Fibroblast of mammary gland (primary cell): ENCODE data around the gene MOB3A.

ENCODE experiments used
- DNase-seq: peaks from one replicate; pipeline ENCODE4 v3.0.0-alpha.2; 2010; ENCODE audit warnings: low read depth
- H3K4me3 ChIP-seq: 2 replicates; pipeline ENCODE4 v1.5.1; 2011; ENCODE audit warnings: low read depth, mild to moderate bottlenecking, low read length, moderate library complexity; ENCODE audit not compliant: control insufficient read depth
- CTCF ChIP-seq: conservative IDR thresholded peaks from 2 replicates; pipeline ENCODE4 v1.5.1; 2011; ENCODE audit warnings: low read depth, low read length, inconsistent platforms; ENCODE audit not compliant: control insufficient read depth, insufficient read depth

The MOB3A gene

DNA sequence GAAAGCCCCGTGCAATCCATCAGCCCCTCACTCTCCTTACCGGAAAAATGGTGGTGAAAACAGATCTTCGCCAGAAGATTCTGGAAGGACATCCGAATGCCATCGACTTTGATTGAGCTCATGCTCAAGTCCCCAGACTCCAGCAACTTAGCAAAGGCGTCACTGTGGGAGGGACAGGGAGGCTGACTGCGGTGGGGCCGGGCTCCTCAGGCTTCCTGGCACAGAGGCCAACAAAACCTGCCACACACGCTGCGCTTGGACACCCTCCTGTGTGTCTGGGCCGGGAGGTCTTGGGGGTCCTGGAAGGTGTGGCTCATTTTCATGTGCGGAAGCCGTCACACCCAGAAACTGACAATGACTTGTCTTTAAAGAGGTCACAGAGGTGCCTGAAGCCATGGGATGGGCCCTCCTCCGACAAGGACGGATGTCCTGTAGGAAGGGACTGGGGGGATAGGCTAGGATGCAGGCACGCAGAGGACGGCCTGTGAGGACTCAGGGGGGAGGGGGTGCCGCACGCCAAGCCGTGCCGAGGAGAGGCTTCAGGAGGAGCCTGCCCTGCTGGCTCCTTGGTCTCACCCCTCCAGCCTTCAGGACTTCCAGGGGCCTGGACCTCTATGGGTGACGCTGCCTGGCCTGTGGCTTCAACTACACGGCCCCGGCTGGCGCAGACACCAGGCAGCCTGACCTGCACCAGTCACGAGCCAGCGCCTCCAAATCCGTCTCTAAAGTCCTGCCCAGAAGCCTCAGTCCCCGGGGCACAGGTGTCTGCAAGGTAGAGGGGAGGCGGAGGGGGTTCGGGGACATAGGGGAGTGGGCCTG, 13.1 kb upstream of the MOB3A start:
- no peak for DNase-seq
- no peak overlapping the region for H3K4me3 ChIP-seq
- TF ChIP-seq CTCF = no peak

DNA sequence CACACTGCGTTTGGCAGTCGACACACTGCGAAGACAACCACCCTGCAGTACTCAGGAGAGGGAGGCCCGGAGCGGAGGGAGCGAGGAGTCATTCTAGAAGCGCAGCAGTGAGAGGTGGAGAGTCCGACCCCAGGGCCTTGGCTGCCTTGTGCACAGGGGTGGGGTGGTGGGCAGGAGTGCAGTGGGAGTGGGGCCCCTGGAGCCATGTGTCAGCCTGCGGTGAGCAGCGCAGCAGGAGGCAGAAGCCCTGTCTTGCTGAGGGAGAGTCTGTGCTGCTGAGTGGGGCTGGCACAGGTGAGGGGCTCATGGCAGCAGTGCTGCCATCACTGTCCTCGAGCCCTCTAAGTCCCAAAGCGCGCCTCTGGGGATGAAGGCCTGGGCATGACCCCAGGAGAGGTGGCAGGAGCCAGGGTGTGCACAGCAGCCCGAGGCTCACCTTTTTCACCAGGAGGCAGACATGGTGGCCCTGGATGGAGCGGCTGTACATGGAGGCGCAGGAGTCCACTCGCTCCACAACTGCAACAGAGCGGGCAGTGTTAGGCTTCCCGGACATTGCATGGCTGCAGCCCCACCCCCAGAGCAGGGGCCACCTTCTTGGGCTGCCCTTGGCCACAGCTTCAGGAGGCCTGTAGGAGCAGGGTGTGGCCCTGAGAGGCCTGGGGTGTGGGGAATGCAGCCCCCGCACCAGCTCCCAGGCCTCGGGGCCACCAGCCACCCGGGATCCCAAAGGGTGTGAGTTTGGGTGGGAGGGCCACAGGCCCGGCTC, 12.3 kb upstream of the MOB3A start:
- no peak overlapping the region for H3K4me3 ChIP-seq
- no peak for DNase-seq
- TF ChIP-seq CTCF = no peak

DNA sequence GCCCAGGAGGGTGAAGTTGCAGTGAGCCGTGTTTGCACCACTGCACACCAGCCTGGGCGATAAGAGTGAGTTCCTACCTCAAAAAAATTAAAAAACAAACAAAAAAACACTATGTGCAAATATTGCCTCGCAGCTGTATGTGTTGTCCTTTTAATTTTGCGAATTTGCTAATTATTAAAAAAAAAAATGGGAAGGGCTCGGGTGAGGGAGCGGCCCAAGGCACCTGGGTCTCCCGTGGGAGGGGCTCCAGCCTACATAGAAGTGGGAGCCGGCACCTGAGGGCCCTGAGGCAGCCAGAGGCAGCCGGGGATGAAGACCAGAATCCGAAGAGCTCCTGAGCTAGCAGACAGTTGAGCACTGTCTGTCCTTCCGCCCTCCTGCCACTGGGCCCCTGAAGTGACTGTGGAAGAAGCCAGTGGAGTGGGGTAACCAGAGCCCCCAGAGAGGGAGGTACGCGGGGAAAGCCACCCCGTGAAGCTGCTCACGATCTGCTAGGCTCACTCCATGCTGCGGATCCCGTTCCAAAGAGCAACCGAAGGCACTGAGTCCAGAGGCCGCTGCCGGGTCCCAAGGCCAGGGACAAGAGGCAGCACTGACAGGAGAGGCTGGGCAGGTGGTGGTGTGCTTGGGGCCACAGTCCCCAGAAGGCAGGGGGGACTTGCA, 7.0 kb upstream of the MOB3A start:
- H3K4me3 ChIP-seq = no peak overlapping the region
- no peak for DNase-seq
- no peak for TF ChIP-seq CTCF

DNA sequence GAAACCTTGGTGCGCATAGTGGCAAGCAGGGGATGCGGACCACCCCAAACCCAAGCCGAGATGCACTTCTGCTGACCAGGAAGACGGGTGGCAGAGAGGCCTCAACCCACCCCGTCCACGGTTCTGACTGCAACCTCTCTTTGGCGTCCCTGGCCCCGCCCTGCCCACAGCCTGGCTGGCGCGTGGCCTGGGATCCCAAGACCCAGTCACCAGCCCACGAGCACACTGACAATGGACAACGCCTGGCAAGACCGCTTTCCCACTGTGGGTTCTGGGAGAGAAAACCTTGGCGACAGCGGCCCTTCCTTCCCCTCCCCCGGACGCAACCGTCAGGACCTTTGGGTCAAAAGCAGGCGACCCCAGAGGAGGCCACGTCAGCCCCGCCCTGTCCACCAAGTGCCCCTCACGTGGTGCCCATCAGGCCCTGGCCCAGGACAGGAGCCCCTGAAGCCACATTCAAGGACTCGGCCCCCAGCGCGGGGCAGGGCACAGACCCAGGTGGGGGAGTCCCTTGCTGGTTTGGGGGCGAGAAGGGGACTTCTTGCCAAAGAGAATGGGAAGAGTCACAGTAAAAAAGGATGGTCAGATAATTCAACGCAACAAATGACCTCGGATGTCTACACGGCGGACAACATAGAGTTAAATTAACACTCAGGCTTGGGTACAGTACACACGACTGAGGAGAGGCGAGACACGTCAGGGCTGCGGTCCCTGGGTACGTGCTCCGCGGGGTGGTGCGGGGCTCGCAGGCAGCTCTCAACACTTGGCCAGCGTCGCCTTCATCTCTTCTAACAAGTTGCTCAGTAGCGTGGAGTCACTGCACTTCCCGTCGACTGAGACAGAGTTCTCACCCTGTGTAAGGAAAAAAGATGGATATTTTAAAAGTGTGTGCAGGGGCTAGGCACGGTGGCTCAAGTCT, 5.5 kb upstream of the MOB3A start:
- no peak for TF ChIP-seq CTCF
- DNase-seq = no peak
- H3K4me3 ChIP-seq = no peak overlapping the region

GRCh38 chr19:2100719-2101061, 4.6 kb upstream of the MOB3A start:
- DNase-seq = no peak
- TF ChIP-seq CTCF = no peak
- no peak overlapping the region for H3K4me3 ChIP-seq
